ENCODE data around the gene KRTAP10-12. TPM values are rescaled to one million over a fixed set of nuclear protein-coding genes. Genes with fewer than 3 reads are reported as not detected.
A peak's percentile ranks its signal among the peaks of the same experiment; 100 is the strongest.

KRTAP10-12 gene
- total RNA-seq, 1 donor from 2014 or later = not detected

- H3K27me3 Mint-ChIP-seq (ENCODE audit: low read depth) = peaks cover 5% of the 10 kb centered on the region
- no peaks in the 10 kb centered on the region for H3K36me3 Mint-ChIP-seq (ENCODE audit: low read depth)
- no peak for TF ChIP-seq CTCF (conservative IDR thresholded peaks at IDR 0.05)
- peak overlapping the region; percentile 50 for H3K27ac Mint-ChIP-seq (ENCODE audit: unreplicated experiment)
- H3K4me3 Mint-ChIP-seq = no peak overlapping the region
- no peak for DNase-seq (ENCODE audit: low read depth, low spot score)
- H3K4me1 Mint-ChIP-seq = peaks cover 10% of the 10 kb centered on the region
- no peaks in the 10 kb centered on the region for H3K9me3 Mint-ChIP-seq
These were observed 37.2 kb downstream of the KRTAP10-12 start for GRCh38 chr21:44734026-44734745.

DNA sequence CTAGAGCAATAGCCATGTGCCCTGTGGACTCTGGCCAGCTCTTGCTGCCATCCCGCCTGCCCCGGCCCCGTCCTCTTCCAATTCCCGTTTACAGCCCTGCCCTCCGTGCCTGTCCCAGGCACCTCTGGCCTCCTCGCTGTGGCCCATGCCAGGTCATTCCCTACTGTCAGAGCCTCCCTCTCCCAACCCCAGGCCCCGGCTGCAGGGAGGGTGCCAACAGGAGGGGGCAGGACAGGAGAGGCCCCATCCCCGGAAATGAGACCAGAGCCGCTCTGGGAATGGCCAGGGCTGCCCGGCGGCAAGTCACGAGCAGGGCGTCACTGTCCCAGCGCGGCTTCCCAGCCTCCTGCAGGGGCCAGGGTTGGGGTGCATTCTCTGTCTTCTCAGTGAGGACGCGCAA, 37.9 kb downstream of the KRTAP10-12 start:
- no peak overlapping the region for H3K4me3 Mint-ChIP-seq
- H3K4me1 Mint-ChIP-seq = peaks cover 10% of the 10 kb centered on the region
- H3K27me3 Mint-ChIP-seq (ENCODE audit: low read depth) = peaks cover 10% of the 10 kb centered on the region
- no peaks in the 10 kb centered on the region for H3K36me3 Mint-ChIP-seq (ENCODE audit: low read depth)
- H3K27ac Mint-ChIP-seq (ENCODE audit: unreplicated experiment) = peak overlapping the region; percentile 39
- no peak for DNase-seq (ENCODE audit: low read depth, low spot score)
- TF ChIP-seq CTCF (conservative IDR thresholded peaks at IDR 0.05) = no peak
- H3K9me3 Mint-ChIP-seq = no peaks in the 10 kb centered on the region

DNA sequence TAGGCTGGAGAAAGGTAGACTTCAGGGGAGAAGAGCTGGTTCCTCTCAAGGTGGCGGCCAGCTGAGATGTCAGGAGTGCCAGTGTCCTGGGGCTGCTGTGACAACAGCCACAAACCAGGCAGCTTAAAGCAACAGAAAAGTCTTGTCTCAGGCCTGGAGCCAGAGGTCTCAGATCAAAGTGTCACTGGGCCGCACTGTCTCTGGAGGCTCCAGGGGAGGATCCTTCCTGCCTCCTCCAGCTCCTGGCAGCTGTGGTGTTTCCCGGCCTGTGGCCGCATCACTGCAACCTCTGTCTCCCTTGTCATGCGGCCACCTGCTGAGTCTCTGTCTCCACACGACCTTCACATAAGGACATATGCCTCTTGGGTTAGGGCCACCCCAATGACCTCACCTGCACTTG, 38.8 kb downstream of the KRTAP10-12 start:
- Mint-ChIP-seq H3K4me1 (peaks cover 15% of the 10 kb centered on the region), H3K36me3 (ENCODE audit: low read depth) (no peaks in the 10 kb centered on the region), H3K4me3 (no peak overlapping the region), H3K27ac (ENCODE audit: unreplicated experiment) (peak overlapping the region; percentile 62), H3K9me3 (no peaks in the 10 kb centered on the region), H3K27me3 (ENCODE audit: low read depth) (peaks cover 16% of the 10 kb centered on the region)
- TF ChIP-seq CTCF (conservative IDR thresholded peaks at IDR 0.05) = no peak
- DNase-seq (ENCODE audit: low read depth, low spot score) = no peak

DNA sequence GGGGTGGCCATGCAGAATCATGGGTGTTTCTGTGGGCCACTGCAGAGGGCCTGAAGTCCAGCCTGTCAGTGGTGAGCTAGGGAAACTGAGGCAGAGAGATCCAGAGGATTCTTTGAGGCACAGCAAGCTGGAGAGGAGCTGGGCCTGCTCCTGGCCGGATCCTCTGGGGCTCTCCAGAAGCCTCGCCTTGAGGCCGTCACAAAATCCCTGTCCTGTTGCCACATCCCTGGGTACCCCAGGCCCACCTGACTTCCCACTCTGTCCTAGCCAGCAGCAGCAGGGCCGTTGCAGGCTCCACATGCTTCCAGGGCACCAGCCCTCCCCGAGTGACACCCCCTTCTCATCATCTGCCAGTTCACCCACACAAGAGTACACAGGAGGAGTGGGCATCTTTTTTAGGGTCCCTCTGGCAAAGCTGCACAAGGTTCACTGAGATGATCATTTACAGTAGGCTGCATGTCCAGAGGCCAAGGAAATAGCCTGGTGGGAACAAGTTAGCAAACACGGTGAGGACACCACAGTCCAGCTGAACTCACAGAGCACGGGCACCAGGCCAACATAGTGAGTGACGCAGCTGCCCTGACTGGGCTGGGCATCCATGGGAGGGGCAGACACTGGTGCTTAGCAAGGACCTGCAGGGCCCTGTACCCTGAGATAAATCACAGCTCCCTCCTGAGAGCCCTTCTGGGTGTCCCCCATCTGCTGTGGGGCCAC, 39.5 kb downstream of the KRTAP10-12 start:
- H3K9me3 Mint-ChIP-seq = no peaks in the 10 kb centered on the region
- no peaks in the 10 kb centered on the region for H3K36me3 Mint-ChIP-seq (ENCODE audit: low read depth)
- no peak overlapping the region for H3K4me3 Mint-ChIP-seq
- no peak for TF ChIP-seq CTCF (conservative IDR thresholded peaks at IDR 0.05)
- peak overlapping the region; percentile 85 for H3K27ac Mint-ChIP-seq (ENCODE audit: unreplicated experiment)
- H3K4me1 Mint-ChIP-seq = peaks cover 12% of the 10 kb centered on the region
- no peak for DNase-seq (ENCODE audit: low read depth, low spot score)
- H3K27me3 Mint-ChIP-seq (ENCODE audit: low read depth) = peaks cover 19% of the 10 kb centered on the region

GRCh38 chr21:44737706-44738354, 40.9 kb downstream of the KRTAP10-12 start:
- no peaks in the 10 kb centered on the region for H3K36me3 Mint-ChIP-seq (ENCODE audit: low read depth)
- H3K9me3 Mint-ChIP-seq = no peaks in the 10 kb centered on the region
- peaks cover 9% of the 10 kb centered on the region for H3K4me1 Mint-ChIP-seq

More at GRCh38 chr21:44737706-44738354, 40.9 kb downstream of the KRTAP10-12 start:
- Mint-ChIP-seq H3K27me3 (ENCODE audit: low read depth) (peaks cover 19% of the 10 kb centered on the region), H3K4me3 (no peak overlapping the region), H3K27ac (ENCODE audit: unreplicated experiment) (no peak overlapping the region)
- TF ChIP-seq CTCF (conservative IDR thresholded peaks at IDR 0.05) = no peak
- no peak for DNase-seq (ENCODE audit: low read depth, low spot score)

Data from neural crest cell (in vitro differentiated cells).